ENCODE data around the gene CORO2A. TPM values are rescaled to one million over a fixed set of nuclear protein-coding genes. Genes with fewer than 3 reads are reported as not detected.

CORO2A gene
- total and polyA plus RNA-seq, 2 of the 8 experiments (the other 6 are each of a cell fraction or from before 2014, with no cell fraction given) = 13.7 to 27.9 TPM

- TF ChIP-seq, protein P1, sequence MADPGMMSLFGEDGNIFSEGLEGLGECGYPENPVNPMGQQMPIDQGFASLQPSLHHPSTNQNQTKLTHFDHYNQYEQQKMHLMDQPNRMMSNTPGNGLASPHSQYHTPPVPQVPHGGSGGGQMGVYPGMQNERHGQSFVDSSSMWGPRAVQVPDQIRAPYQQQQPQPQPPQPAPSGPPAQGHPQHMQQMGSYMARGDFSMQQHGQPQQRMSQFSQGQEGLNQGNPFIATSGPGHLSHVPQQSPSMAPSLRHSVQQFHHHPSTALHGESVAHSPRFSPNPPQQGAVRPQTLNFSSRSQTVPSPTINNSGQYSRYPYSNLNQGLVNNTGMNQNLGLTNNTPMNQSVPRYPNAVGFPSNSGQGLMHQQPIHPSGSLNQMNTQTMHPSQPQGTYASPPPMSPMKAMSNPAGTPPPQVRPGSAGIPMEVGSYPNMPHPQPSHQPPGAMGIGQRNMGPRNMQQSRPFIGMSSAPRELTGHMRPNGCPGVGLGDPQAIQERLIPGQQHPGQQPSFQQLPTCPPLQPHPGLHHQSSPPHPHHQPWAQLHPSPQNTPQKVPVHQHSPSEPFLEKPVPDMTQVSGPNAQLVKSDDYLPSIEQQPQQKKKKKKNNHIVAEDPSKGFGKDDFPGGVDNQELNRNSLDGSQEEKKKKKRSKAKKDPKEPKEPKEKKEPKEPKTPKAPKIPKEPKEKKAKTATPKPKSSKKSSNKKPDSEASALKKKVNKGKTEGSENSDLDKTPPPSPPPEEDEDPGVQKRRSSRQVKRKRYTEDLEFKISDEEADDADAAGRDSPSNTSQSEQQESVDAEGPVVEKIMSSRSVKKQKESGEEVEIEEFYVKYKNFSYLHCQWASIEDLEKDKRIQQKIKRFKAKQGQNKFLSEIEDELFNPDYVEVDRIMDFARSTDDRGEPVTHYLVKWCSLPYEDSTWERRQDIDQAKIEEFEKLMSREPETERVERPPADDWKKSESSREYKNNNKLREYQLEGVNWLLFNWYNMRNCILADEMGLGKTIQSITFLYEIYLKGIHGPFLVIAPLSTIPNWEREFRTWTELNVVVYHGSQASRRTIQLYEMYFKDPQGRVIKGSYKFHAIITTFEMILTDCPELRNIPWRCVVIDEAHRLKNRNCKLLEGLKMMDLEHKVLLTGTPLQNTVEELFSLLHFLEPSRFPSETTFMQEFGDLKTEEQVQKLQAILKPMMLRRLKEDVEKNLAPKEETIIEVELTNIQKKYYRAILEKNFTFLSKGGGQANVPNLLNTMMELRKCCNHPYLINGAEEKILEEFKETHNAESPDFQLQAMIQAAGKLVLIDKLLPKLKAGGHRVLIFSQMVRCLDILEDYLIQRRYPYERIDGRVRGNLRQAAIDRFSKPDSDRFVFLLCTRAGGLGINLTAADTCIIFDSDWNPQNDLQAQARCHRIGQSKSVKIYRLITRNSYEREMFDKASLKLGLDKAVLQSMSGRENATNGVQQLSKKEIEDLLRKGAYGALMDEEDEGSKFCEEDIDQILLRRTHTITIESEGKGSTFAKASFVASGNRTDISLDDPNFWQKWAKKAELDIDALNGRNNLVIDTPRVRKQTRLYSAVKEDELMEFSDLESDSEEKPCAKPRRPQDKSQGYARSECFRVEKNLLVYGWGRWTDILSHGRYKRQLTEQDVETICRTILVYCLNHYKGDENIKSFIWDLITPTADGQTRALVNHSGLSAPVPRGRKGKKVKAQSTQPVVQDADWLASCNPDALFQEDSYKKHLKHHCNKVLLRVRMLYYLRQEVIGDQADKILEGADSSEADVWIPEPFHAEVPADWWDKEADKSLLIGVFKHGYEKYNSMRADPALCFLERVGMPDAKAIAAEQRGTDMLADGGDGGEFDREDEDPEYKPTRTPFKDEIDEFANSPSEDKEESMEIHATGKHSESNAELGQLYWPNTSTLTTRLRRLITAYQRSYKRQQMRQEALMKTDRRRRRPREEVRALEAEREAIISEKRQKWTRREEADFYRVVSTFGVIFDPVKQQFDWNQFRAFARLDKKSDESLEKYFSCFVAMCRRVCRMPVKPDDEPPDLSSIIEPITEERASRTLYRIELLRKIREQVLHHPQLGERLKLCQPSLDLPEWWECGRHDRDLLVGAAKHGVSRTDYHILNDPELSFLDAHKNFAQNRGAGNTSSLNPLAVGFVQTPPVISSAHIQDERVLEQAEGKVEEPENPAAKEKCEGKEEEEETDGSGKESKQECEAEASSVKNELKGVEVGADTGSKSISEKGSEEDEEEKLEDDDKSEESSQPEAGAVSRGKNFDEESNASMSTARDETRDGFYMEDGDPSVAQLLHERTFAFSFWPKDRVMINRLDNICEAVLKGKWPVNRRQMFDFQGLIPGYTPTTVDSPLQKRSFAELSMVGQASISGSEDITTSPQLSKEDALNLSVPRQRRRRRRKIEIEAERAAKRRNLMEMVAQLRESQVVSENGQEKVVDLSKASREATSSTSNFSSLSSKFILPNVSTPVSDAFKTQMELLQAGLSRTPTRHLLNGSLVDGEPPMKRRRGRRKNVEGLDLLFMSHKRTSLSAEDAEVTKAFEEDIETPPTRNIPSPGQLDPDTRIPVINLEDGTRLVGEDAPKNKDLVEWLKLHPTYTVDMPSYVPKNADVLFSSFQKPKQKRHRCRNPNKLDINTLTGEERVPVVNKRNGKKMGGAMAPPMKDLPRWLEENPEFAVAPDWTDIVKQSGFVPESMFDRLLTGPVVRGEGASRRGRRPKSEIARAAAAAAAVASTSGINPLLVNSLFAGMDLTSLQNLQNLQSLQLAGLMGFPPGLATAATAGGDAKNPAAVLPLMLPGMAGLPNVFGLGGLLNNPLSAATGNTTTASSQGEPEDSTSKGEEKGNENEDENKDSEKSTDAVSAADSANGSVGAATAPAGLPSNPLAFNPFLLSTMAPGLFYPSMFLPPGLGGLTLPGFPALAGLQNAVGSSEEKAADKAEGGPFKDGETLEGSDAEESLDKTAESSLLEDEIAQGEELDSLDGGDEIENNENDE (IDR thresholded peaks at IDR 0.05; ENCODE audit: insufficient replicate concordance, low read length) = no peak
- TF ChIP-seq HDAC2 (IDR thresholded peaks at IDR 0.05; ENCODE audit: borderline replicate concordance in 1 of 2, low read depth in 2 of 2, low read length in 2 of 2) (no peak), EP300 (IDR thresholded peaks at IDR 0.05; ENCODE audit: borderline replicate concordance in 1 of 2, low read depth in 2 of 2, low read length in 2 of 2) (no peak), NRF1 (IDR thresholded peaks at IDR 0.05; ENCODE audit: low read depth, low read length) (no peak), BRCA1 (IDR thresholded peaks at IDR 0.05; ENCODE audit: low read depth, low read length) (no peak), SIRT6 (IDR thresholded peaks at IDR 0.05; ENCODE audit: low read length) (no peak), CREB1 (IDR thresholded peaks at IDR 0.05) (no peak), PHF8 (conservative IDR thresholded peaks at IDR 0.05; ENCODE audit: low read depth, low read length) (no peak), JUND (IDR thresholded peaks at IDR 0.05; ENCODE audit: low read length) (no peak), GTF2F1 (IDR thresholded peaks at IDR 0.05; ENCODE audit: borderline replicate concordance, low read depth, low read length) (no peak)
Measured at GRCh38 chr9:98234245-98234825, 41.9 kb upstream of the CORO2A start (continued).
